Testis (tissue), 3 donors: ENCODE data around the gene SYNM. TPM values are rescaled to one million over a fixed set of nuclear protein-coding genes. Genes with fewer than 3 reads are reported as not detected.
"Not testable (repeated sequence)": the region's sequence is repeated elsewhere in the genome, so short reads cannot be mapped to it uniquely, and the experiment has no call there.

Experiments used
- DNase-seq: peaks from one replicate; pipeline ENCODE4 v3.0.0-alpha.2; 2019
- H3K27ac ChIP-seq, 2 donors: fragments of 200-600 bp; sonication (generic); one replicate each; pipeline ENCODE4 v1.5.1; 2019
- H3K27me3 ChIP-seq: fragments of 200-600 bp; sonication (generic); one replicate; pipeline ENCODE4 v1.5.1; 2019
- H3K36me3 ChIP-seq: fragments of 200-600 bp; sonication (generic); one replicate; pipeline ENCODE4 v1.5.1; 2017; ENCODE audit warnings: low read depth; ENCODE audit errors: missing control alignments
- H3K4me1 ChIP-seq: fragments of 200-600 bp; sonication (generic); one replicate; pipeline ENCODE4 v1.5.1; 2019
- H3K4me3 ChIP-seq, 2 donors: fragments of 200-600 bp; sonication (generic); one replicate each; pipeline ENCODE4 v1.5.1; 2017 to 2019
- H3K9me3 ChIP-seq: fragments of 200-600 bp; sonication (generic); one replicate; pipeline ENCODE4 v1.5.1; 2017
- CTCF ChIP-seq, 3 experiments: fragments of 450-650 bp in 2 of 3; fragments of 200-600 bp in 1 of 3; sonication (generic) in 1 of 3; IDR thresholded peaks; one replicate each; pipeline ENCODE4 v1.5.1; 2016 to 2019; ENCODE audit warnings: antibody characterized with exemption in 3 of 3, mild to moderate bottlenecking in 2 of 3, moderate library complexity in 1 of 3
- POLR2A ChIP-seq: fragments of 450-650 bp; IDR thresholded peaks from one replicate; pipeline ENCODE4 v1.6.1; 2017; ENCODE audit warnings: antibody characterized with exemption, mild to moderate bottlenecking, moderate library complexity
- WGBS, 2 donors: methylation state at CpG; one replicate each; pipeline ENCODE4 v1.1.5; 2018; 5-methylcytosine and 5-hydroxymethylcytosine counted together
- intact Hi-C: fragments of 100-400 bp; cut with DNase I; formaldehyde crosslinking; loops from one replicate; pipeline ENCODE4 v1.15.1; 2023; ENCODE audit warnings: low total_unique reads
- polyA plus RNA-seq: library from polyadenylated mRNA; stranded (reverse); fragments of 350-450 nt; fragmentation: Illumina TruSeq; extraction: RNeasy Lipid Tissue Mini Kit (QIAGEN cat#74804); gene quantifications from one replicate; pipeline ENCODE4 v1.2.3, GENCODE V29; 2014; ENCODE audit warnings: low read depth, low replicate concordance; ENCODE audit not compliant: insufficient read depth
- total RNA-seq, 2 donors: library from RNA; depleted of rRNA; stranded (reverse); fragments of >200 nt; gene quantifications; one replicate each; pipeline ENCODE4 v1.2.3, GENCODE V29; 2016

The SYNM gene
- total and polyA plus RNA-seq, 3 donors from 2014 or later, result 10.0 to 17.9 (median 11.1) TPM

GRCh38 chr15:99057697-99058420 is 47.0 kb upstream of the SYNM start:
- peak overlapping the region; percentile 48 to 63 for H3K4me3 ChIP-seq

DNA sequence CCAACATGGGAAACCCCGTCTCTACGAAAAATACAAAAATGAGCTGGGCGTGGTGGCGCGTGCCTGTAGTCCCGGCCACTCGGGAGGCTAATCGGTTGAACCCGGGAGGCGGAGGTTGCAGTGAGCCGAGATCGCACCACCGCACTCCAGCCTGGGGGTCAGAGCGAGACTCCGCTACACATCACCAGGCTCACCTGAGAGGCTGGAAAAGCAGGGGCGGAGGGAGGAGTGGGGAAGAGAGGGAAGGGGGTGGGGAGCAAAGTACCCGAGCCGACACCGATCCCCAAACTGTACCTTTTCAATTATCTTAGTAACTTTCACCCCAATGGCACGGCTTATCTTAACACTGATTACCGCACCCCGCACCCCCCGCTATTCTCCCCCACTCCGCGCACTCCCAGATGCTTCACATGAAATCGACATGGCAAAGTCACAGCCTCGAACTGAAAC is 46.4 kb upstream of the SYNM start:
- intact Hi-C loops, result loop anchor here (5.0 kb wide), 1 partner anchor 411 kb away; the partner anchor contains the start of gene IGF1R

More at GRCh38 chr15:99057697-99058420, 47.0 kb upstream of the SYNM start:
- no peaks in the 10 kb centered on the region for H3K27me3 ChIP-seq
- peaks cover 6% of the 10 kb centered on the region for H3K4me1 ChIP-seq
- peak; percentile 21 for DNase-seq
- WGBS, 2 donors, result 50 to 59% methylated on average over 20 of the region's 20 CpGs
- H3K27ac ChIP-seq, result peak overlapping the region in 1 of 2 donors; percentile 70
- no peak for TF ChIP-seq POLR2A
- no peak for TF ChIP-seq CTCF (IDR thresholded peaks at IDR 0.05)
- intact Hi-C loops, result loop anchor here (5.0 kb wide), 1 partner anchor 411 kb away; the partner anchor contains the start of gene IGF1R
- H3K9me3 ChIP-seq, result no peaks in the 10 kb centered on the region
- H3K36me3 ChIP-seq, result no peaks in the 10 kb centered on the region

DNA sequence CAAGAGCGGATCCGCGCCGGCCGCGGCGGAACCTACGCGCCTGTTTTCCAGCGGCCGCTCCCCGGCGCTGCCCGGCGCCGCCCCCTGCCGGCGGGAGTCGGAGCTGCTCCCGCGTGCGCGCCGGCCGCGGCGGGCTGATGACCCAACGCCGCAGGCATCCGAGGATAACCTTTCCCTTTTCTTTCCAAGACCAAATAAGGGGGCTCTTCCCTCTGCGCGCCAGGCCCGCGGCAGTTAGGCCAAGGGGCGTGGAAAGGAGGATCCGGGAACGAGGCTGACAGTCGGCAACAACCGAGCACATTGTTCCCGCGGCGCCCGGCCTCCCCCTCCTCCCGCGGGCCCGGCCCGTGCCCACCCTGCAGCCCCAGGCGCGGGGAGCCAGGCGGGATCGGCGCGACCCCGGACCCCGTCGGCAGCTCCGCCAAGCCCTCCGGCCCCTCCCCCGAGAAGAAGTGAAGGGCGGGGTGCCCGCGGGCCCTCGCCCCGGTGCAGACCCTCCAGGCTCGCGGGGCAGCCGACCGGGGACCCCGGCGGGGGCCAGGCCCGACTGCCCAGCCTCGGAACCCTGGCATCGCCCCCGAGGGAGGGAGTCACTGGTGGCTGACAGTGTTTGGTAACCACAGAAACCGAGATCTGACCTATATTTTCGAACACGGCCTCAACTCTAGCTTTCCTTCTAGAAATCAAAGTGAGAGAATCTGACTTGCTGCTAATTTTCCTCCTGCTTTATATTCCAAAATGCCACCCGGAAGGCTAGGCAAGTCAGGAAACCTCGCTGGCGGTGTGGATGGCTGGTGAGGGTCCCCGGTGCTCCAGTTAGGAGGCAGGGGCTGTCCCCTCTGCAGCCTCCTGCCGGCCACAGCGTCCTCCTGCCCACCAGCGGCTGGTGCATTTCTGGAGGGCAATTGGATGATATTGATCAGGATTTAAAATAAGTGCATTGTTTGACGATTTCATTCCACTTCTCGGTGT is 45.6 kb upstream of the SYNM start:
- Histone ChIP-seq H3K4me3 (peak overlapping the region; percentile 48 to 63), H3K36me3 (no peaks in the 10 kb centered on the region), H3K9me3 (no peaks in the 10 kb centered on the region), H3K27ac (peak overlapping the region; percentile 41 to 70), H3K27me3 (no peaks in the 10 kb centered on the region), H3K4me1 (peaks cover 6% of the 10 kb centered on the region)
- intact Hi-C loops, result loop anchor here (5.0 kb wide), 1 partner anchor 412 kb away; the partner anchor contains the start of gene IGF1R
- peak; percentile 79 for DNase-seq
- TF ChIP-seq CTCF (IDR thresholded peaks at IDR 0.05) (peak; percentile 72 to 92 (median 79)), POLR2A (no peak)
- 6 to 21% methylated on average over 22 to 78 of the region's 86 CpGs for WGBS, 2 donors

More for the DNA sequence above, 46.4 kb upstream of the SYNM start:
- no peak for TF ChIP-seq CTCF (IDR thresholded peaks at IDR 0.05)
- TF ChIP-seq POLR2A, result no peak
- Histone ChIP-seq H3K9me3 (no peaks in the 10 kb centered on the region), H3K36me3 (no peaks in the 10 kb centered on the region), H3K4me1 (peaks cover 6% of the 10 kb centered on the region), H3K27me3 (no peaks in the 10 kb centered on the region), H3K27ac (peak overlapping the region in 1 of 2 donors; percentile 70), H3K4me3 (peak overlapping the region; percentile 48 to 63)
- 26 to 42% methylated on average over 26 to 27 of the region's 27 CpGs for WGBS, 2 donors
- no peak for DNase-seq

GRCh38 chr15:99060186-99060585 is 44.7 kb upstream of the SYNM start:
- not testable (repeated sequence) for H3K27ac ChIP-seq, DNase-seq

GRCh38 chr15:99062226-99062625 is 42.7 kb upstream of the SYNM start:
- Histone ChIP-seq H3K4me1 (peaks cover 3% of the 10 kb centered on the region), H3K9me3 (no peaks in the 10 kb centered on the region), H3K27me3 (no peaks in the 10 kb centered on the region), H3K36me3 (no peaks in the 10 kb centered on the region), H3K4me3 (no peak overlapping the region), H3K27ac (no peak overlapping the region)
- intact Hi-C loops, result no loop called here
- 88 to 89% methylated on average over 5 of the region's 5 CpGs for WGBS, 2 donors
- DNase-seq, result no peak
- TF ChIP-seq POLR2A (no peak), CTCF (IDR thresholded peaks at IDR 0.05) (no peak)

More at GRCh38 chr15:99060186-99060585, 44.7 kb upstream of the SYNM start:
- H3K4me1 ChIP-seq, H3K9me3 ChIP-seq, H3K36me3 ChIP-seq, H3K27me3 ChIP-seq, intact Hi-C loops, H3K4me3 ChIP-seq: not testable (repeated sequence)
- 47 to 87% methylated on average over 18 of the region's 18 CpGs for WGBS, 2 donors
